Neural cell (in vitro differentiated cells): ENCODE measurements around the gene RNF212.

Experiments
- CTCF ChIP-seq: fragments of 450-650 bp; IDR thresholded peaks from 2 replicates; pipeline ENCODE4 v1.5.1; 2014; ENCODE audit warnings: antibody characterized with exemption, mild to moderate bottlenecking, moderate library complexity; ENCODE audit not compliant: poor library complexity, severe bottlenecking
- MXI1 ChIP-seq: fragments of 450-650 bp; conservative IDR thresholded peaks from 2 replicates; pipeline ENCODE4 v1.6.1; 2014; ENCODE audit warnings: antibody characterized with exemption, mild to moderate bottlenecking; ENCODE audit not compliant: poor library complexity, severe bottlenecking
- TF ChIP-seq, protein P1 (sequence below): IDR thresholded peaks from 2 replicates; pipeline ENCODE4 v1.6.1; 2012; ENCODE audit warnings: borderline replicate concordance

DNA sequence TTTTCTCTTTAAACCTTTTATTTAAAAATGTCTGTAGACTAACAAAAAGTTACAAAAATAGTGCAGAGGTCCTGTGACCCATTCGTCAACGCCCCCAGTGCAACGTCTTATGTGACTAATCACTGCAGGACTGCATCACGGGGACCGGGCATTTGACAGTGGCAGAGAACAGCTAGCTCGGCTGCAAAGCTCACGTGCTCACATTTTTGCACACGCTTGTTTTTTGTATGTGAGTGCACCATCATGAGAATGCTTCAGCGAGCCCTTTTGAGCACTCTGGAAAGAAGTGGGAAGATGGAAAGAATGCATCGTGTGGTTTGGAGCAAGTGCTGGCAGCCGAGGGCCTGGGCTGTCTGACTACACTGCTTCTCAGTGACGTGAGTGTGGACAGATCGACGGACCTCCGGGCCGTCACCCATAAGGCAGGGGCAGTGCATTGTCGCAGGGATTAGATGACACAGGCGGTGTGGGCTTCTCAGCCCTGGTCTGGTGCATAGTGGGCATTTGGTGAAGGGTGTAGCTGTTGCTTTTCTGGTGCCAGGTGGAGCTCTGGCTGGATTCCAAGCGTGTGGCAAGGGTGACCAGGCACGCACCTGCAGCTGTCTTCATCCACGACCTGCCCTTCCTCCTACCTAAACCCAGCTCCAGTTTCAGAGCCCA, 41.3 kb upstream of the RNF212 start:
- no peak for TF ChIP-seq CTCF
- no peak for TF ChIP-seq MXI1
- TF ChIP-seq, protein P1, sequence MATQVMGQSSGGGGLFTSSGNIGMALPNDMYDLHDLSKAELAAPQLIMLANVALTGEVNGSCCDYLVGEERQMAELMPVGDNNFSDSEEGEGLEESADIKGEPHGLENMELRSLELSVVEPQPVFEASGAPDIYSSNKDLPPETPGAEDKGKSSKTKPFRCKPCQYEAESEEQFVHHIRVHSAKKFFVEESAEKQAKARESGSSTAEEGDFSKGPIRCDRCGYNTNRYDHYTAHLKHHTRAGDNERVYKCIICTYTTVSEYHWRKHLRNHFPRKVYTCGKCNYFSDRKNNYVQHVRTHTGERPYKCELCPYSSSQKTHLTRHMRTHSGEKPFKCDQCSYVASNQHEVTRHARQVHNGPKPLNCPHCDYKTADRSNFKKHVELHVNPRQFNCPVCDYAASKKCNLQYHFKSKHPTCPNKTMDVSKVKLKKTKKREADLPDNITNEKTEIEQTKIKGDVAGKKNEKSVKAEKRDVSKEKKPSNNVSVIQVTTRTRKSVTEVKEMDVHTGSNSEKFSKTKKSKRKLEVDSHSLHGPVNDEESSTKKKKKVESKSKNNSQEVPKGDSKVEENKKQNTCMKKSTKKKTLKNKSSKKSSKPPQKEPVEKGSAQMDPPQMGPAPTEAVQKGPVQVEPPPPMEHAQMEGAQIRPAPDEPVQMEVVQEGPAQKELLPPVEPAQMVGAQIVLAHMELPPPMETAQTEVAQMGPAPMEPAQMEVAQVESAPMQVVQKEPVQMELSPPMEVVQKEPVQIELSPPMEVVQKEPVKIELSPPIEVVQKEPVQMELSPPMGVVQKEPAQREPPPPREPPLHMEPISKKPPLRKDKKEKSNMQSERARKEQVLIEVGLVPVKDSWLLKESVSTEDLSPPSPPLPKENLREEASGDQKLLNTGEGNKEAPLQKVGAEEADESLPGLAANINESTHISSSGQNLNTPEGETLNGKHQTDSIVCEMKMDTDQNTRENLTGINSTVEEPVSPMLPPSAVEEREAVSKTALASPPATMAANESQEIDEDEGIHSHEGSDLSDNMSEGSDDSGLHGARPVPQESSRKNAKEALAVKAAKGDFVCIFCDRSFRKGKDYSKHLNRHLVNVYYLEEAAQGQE = no peak
